Measurements from ENCODE around the gene ABAT.
A peak's percentile ranks its signal among the peaks of the same experiment; 100 is the strongest.
"Not testable (repeated sequence)": the region's sequence is repeated elsewhere in the genome, so short reads cannot be mapped to it uniquely, and the experiment has no call there.

ABAT gene

GRCh38 chr16:8751481-8752311 is 77.3 kb downstream of the ABAT start:
- DNase-seq, result peak; percentile 78

DNA sequence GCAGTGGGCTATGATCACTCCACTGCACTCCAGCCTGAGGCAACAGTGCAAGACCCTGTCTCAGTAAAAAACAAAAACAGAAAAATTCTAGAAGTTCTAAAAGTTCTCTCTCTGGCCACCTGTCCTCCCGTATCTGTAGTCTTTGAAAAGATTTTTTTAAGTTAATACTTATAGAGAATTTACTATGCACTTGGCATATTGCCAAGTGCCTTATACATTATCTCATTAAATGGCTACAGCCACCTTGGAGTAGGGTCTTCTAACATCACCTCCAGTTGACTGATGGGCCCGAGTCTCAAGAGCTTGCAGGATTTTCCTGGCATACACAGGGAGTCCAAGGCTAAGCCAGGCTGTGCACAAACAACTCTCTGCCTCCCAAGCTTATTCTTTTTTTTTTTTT is 78.3 kb downstream of the ABAT start:
- no peak for DNase-seq

GRCh38 chr16:8753416-8754054 is 79.1 kb downstream of the ABAT start:
- no peak for DNase-seq

- DNase-seq, result no peak
These were observed 82.3 kb downstream of the ABAT start for GRCh38 chr16:8756755-8757154.

- DNase-seq, result no peak
These were observed 83.6 kb downstream of the ABAT start for GRCh38 chr16:8758022-8758421.

- no peak for DNase-seq
These were observed 85.6 kb downstream of the ABAT start for GRCh38 chr16:8760021-8760420.

GRCh38 chr16:8761078-8761477 is 86.7 kb downstream of the ABAT start:
- no peak for DNase-seq

- no peak for DNase-seq
These were observed 87.8 kb downstream of the ABAT start for GRCh38 chr16:8762254-8762653.

GRCh38 chr16:8763083-8763482 is 88.7 kb downstream of the ABAT start:
- DNase-seq, result no peak

DNA sequence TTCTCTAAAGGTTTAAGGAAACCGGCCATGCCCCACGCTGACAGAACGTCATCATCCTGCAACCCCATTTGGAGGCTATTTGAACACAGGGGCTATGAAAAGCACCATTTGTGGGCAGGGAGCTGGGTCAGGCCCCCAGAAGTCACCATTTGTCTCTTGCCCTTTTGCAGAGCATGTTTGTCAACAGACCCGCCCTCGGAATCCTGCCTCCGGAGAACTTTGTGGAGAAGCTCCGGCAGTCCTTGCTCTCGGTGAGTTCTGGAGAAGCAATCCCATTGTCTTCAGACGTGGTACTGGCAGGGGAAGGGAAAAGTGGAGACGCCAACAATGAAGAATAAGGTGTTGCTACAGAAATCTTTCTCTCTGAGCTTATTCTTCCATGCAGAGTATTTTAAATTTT is 89.5 kb downstream of the ABAT start:
- DNase-seq, result no peak

DNA sequence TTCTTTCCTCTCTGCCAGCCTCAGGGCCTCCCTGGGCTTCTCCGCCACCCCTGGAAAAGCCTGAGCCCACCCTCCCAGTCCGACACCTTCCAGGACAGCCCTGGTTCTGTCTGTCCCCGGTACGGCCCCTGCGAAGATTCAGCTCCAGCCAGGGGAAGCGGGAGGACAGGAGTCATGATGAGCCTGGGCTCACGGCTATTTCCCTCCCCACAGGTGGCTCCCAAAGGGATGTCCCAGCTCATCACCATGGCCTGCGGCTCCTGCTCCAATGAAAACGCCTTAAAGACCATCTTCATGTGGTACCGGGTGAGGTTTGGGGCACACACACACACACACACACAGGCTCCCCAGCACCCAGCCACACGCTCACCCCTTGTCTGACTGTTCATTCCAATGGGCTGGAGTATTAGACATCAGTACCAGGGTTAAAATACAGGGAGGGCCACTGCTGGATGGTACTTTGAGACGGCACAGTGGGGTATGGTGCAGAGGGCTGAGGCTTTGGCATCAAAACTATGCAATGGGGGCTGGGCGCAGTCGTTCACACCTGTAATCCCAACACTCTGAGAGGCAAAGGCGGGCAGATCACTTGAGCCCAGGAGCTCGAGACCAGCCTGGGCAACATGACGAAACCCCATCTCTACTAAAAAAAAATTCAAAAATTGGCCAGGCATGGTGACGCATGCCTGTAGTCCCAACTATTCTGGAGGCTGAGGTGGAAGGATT is 90.3 kb downstream of the ABAT start:
- no peak for DNase-seq

- DNase-seq, result no peak
These were observed 92.8 kb downstream of the ABAT start for GRCh38 chr16:8767176-8767575.

GRCh38 chr16:8768283-8768682 is 93.9 kb downstream of the ABAT start:
- DNase-seq, result no peak

DNA sequence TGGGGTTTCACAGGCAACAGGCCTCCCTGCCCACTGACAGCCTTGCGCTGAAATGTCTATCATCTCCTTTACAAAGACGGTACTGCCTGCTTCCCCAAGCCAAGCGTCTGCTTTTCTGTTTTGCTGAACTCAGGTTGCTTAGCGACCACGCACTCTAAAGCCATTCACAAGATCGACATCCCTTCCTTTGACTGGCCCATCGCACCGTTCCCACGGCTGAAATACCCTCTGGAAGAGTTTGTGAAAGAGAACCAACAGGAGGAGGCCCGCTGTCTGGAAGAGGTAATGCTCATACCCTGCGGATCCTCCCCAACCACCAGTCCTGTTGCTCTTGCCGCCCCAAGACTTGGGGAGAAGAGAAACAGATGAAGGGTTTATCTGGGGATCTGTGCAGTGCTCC is 94.3 kb downstream of the ABAT start:
- DNase-seq, result no peak

- no peak for DNase-seq
These were observed 99.1 kb downstream of the ABAT start for GRCh38 chr16:8773537-8773936.

DNA sequence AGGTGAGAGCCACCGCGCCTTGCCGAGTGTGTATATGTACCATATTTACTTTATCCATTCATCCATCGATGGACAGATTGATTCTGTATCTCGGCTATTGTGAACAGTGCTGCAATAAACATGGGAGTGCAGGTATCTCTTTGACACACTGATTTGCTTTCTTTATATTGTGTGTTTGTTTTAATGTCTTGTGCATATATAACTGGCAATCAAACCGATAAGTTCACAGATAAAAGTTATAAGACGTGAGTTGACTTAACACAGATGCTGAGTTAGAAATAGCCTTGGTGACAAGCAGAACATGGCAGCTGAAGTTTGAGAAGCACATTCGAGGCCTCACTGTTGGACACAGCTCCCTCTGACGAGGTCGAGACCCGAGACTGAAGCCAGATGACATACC is 99.8 kb downstream of the ABAT start:
- no peak for DNase-seq

DNA sequence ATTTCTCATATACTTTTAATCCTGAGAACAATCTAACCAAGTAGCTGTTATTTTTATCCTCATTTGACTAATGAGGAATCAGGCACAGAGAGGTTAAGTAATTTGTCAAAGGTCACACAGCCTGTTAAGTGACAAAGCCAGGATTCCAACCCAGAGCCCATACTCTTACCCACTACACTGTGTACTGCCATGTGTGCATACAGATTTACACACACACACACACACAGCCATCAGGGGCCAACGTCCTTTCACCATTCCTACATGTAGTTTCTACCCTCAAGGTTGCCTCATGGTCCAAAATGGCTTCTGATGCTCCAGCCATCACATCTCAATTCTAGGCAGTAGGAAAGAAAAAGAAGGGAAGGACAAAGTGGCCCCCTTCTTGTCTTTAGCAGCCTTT is 100.9 kb downstream of the ABAT start:
- DNase-seq, result no peak

- no peak for DNase-seq
These were observed 101.7 kb downstream of the ABAT start for GRCh38 chr16:8776129-8776584.

- DNase-seq, result no peak
These were observed 102.8 kb downstream of the ABAT start for GRCh38 chr16:8777217-8777616.

DNA sequence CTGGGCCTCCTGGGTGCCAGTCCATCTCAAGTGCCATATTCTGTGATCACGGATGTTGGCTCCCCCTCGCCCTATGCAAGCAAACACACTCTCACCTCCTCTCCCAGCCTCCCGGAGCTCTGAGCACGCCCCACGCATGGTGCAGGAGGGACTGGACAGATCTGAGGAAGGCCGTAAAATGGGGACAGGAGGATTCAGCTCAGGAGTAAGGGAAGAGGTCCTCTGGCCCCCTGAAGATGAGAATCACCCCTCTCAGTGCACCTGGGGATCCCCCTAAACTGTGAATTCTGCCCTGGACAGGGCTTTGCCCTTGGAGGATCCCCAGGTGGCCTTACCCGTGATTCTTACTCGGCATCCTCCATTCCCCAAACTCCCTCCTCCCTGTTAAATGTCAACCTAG is 107.4 kb downstream of the ABAT start:
- no peak for DNase-seq

GRCh38 chr16:8782673-8783072 is 108.3 kb downstream of the ABAT start:
- no peak for DNase-seq

- no peak for DNase-seq
These were observed 111.0 kb downstream of the ABAT start for GRCh38 chr16:8785408-8785807.

DNA sequence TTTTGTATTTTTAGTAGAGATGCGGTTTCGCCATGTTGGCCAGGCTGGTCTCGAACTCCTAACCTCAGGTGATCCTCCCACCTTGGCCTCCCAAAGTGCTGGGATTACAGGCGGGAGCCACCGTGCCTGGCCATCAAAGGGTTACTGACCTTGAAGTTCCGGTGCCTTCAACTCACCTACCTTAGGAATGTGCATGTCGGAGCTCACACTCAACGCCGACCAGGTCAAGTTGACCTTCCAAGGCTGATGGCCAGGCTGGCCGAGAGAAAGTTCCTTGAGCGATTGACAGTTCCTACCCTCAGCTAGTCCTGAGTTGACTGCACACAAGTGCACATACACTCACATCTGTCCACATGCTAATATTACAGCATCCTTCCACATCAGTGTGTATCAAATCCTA is 111.9 kb downstream of the ABAT start:
- DNase-seq, result not testable (repeated sequence)
